Mesendoderm (in vitro differentiated cells): ENCODE results near the gene UIMC1.
"Not testable (repeated sequence)": the region's sequence is repeated elsewhere in the genome, so short reads cannot be mapped to it uniquely, and the experiment has no call there.

Source experiments
- DNase-seq: peaks from one replicate; pipeline ENCODE4 v3.0.0; 2013
- H2AK5ac ChIP-seq: 2 replicates; pipeline ENCODE4 v1.6.1; 2013; ENCODE audit warnings: low read length, inconsistent platforms
- H2BK120ac ChIP-seq: 2 replicates; pipeline ENCODE4 v1.6.1; 2013; ENCODE audit warnings: low read depth, mild to moderate bottlenecking, low read length, moderate library complexity, mixed read lengths
- H2BK15ac ChIP-seq: replicated peaks from 2 replicates; pipeline ENCODE4 v1.6.1; 2013; ENCODE audit warnings: low read depth, mild to moderate bottlenecking, moderate library complexity
- H2BK5ac ChIP-seq: 2 replicates; pipeline ENCODE4 v1.6.1; 2013; ENCODE audit warnings: low read length, inconsistent platforms
- H3K18ac ChIP-seq: 2 replicates; pipeline ENCODE4 v1.6.1; 2013; ENCODE audit warnings: mild to moderate bottlenecking, low read length, mixed read lengths
- H3K23ac ChIP-seq: one replicate; pipeline ENCODE4 v1.6.1; 2013; ENCODE audit warnings: low read length
- H3K27ac ChIP-seq: 2 replicates; pipeline ENCODE4 v1.5.1; 2013; ENCODE audit warnings: low read depth, mild to moderate bottlenecking, inconsistent platforms, low read length, moderate library complexity
- H3K27me3 ChIP-seq: 2 replicates; pipeline ENCODE4 v1.6.1; 2013; ENCODE audit warnings: low read length, control low read depth, mild to moderate bottlenecking, inconsistent platforms; ENCODE audit not compliant: insufficient read depth, poor library complexity
- H3K36me3 ChIP-seq: 2 replicates; pipeline ENCODE4 v1.6.1; 2013; ENCODE audit warnings: low read length, inconsistent platforms; ENCODE audit not compliant: control insufficient read depth, insufficient read depth
- H3K4ac ChIP-seq: one replicate; pipeline ENCODE4 v1.6.1; 2013; ENCODE audit warnings: low read depth, mild to moderate bottlenecking, low read length, moderate library complexity
- H3K4me1 ChIP-seq: 2 replicates; pipeline ENCODE4 v1.6.1; 2013; ENCODE audit warnings: low read depth, low read length, inconsistent platforms; ENCODE audit not compliant: control insufficient read depth
- H3K4me2 ChIP-seq: 2 replicates; pipeline ENCODE4 v1.6.1; 2013; ENCODE audit warnings: low read length
- H3K4me3 ChIP-seq: 2 replicates; pipeline ENCODE4 v1.5.1; 2013; ENCODE audit warnings: mild to moderate bottlenecking, low read length
- H3K56ac ChIP-seq: one replicate; pipeline ENCODE4 v1.6.1; 2013; ENCODE audit warnings: low read length
- H3K79me1 ChIP-seq: 2 replicates; pipeline ENCODE4 v1.6.1; 2013; ENCODE audit warnings: low read length, inconsistent platforms
- H3K79me2 ChIP-seq: 2 replicates; pipeline ENCODE4 v1.6.1; 2013; ENCODE audit warnings: mild to moderate bottlenecking, low read length; ENCODE audit not compliant: control insufficient read depth, insufficient read depth
- H3K9ac ChIP-seq: 2 replicates; pipeline ENCODE4 v1.6.1; 2013; ENCODE audit warnings: low read length, inconsistent platforms
- H4K5ac ChIP-seq: one replicate; pipeline ENCODE4 v1.6.1; 2013; ENCODE audit warnings: low read length
- H4K8ac ChIP-seq: one replicate; pipeline ENCODE4 v1.6.1; 2013; ENCODE audit warnings: low read depth, mild to moderate bottlenecking, control low read depth, low read length, moderate library complexity
- WGBS: extraction: QIAGEN DNeasy Blood & Tissue Kit; methylation state at CpG from one replicate; pipeline ENCODE4 v1.1.7; 2013; ENCODE audit warnings: low lambda C conversion rate, missing lambda C conversion rate; ENCODE audit not compliant: insufficient coverage; ENCODE audit errors: extremely low coverage; 5-methylcytosine and 5-hydroxymethylcytosine counted together

UIMC1 gene

DNA sequence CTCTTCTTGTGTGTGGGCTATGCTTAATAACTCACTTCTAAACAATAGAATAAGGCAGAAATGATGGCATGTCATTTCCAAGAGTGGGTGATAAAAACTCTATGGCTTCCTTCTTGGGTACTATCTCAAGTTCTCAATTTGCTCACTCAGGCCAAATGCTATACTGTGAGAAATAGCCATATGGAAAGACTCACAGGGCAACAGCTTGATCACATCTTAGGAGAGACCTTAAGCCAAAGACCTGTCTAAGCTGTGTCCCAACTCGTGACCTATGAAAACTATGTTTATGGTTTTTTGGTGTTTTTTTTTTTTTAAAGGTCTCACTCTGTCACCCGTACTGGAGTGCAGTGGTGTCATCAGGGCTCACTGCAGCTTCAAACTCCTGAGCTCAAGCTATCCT, 2.1 kb upstream of the UIMC1 start:
- no peak overlapping the region for H3K56ac ChIP-seq
- H3K23ac ChIP-seq: no peak overlapping the region
- no peak overlapping the region for H2BK15ac ChIP-seq
- H2AK5ac ChIP-seq: no peak overlapping the region
- H2BK5ac ChIP-seq: no peak overlapping the region
- H4K5ac ChIP-seq: no peak overlapping the region
- peaks cover under 1% of the 10 kb centered on the region for H3K36me3 ChIP-seq
- no peak overlapping the region for H3K27ac ChIP-seq
- H3K79me2 ChIP-seq: peaks cover 16% of the 10 kb centered on the region
- no peak overlapping the region for H3K4me2 ChIP-seq
- H3K79me1 ChIP-seq: peaks cover 3% of the 10 kb centered on the region
- no peak overlapping the region for H4K8ac ChIP-seq
- H3K4me1 ChIP-seq: peaks cover 2% of the 10 kb centered on the region
- H3K27me3 ChIP-seq: no peaks in the 10 kb centered on the region
- H3K4me3 ChIP-seq: no peak overlapping the region
- no peak overlapping the region for H3K9ac ChIP-seq
- DNase-seq: no peak
- WGBS: no CpG with 5 or more reads among the region's 2 CpGs
- no peak overlapping the region for H3K18ac ChIP-seq
- H2BK120ac ChIP-seq: no peak overlapping the region
- no peak overlapping the region for H3K4ac ChIP-seq

DNA sequence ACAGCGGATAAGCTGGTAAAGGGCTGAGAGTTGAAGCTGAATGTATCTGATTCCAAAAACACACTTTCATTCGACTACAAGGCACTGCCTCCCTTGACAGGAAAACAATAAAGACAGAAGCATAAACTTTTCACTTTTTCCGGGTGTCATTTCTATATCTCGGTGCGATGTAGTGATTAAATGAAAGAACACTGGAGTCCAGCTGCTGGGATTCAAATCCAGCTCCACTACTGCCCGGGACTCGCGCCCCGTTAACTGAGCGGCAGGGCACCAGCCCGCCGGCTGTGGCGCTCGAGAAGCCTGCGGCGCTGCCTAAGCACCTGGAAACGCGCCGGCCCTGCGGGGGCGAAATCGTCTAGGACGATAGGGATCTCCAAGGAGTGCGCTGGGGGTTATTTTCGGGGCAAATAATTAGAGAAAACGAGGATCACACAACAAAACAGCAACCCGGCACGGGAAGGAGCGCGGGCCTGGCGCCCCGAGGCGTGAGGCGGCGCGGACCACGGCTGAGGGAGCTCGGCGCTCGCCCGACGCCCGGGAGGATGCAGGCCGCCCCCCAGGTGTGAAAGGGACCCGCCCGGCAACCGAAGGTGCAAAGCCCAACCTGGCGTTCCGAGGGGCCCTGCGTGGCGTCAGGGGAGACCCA, 837 bp downstream of the UIMC1 start:
- H3K4me2 ChIP-seq: peak overlapping the region; percentile 80
- DNase-seq: peak; percentile 79
- no peak overlapping the region for H4K8ac ChIP-seq
- peaks cover 20% of the 10 kb centered on the region for H3K79me2 ChIP-seq
- no peak overlapping the region for H4K5ac ChIP-seq
- peaks cover 1% of the 10 kb centered on the region for H3K36me3 ChIP-seq
- peak overlapping the region; percentile 97 for H3K27ac ChIP-seq
- peak overlapping the region; percentile 89 for H3K9ac ChIP-seq
- H2BK5ac ChIP-seq: peak overlapping the region; percentile 11
- WGBS: no CpG with 5 or more reads among the region's 51 CpGs
- H2BK15ac ChIP-seq: no peak overlapping the region
- H3K4me3 ChIP-seq: peak overlapping the region; percentile 91
- peak overlapping the region; percentile 92 for H3K56ac ChIP-seq
- no peak overlapping the region for H2AK5ac ChIP-seq
- H3K4ac ChIP-seq: peak overlapping the region; percentile 6
- peaks cover 2% of the 10 kb centered on the region for H3K4me1 ChIP-seq
- no peak overlapping the region for H2BK120ac ChIP-seq
- peak overlapping the region; percentile 44 for H3K18ac ChIP-seq
- H3K79me1 ChIP-seq: peaks cover 6% of the 10 kb centered on the region
- no peaks in the 10 kb centered on the region for H3K27me3 ChIP-seq
- peak overlapping the region; percentile 66 for H3K23ac ChIP-seq

DNA sequence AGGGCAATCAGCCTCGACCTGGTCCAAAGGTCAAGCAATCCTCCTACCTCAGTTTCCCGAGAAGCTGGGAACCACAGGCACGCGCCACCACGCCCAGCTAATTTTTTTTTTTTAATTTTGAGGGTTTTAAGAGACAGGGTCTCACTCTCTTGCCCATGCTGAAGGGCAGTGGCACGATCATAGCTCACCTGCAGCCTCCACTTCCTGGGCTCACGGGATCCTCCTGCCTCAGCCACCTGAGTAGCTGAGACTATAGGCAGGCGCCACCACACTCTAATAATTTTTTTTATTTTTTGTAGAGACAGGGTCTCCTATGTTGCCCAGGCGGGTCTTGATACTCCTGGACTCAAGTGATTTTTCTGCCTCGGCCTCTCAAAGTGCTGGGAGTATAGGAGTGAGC, 1.6 kb downstream of the UIMC1 start:
- WGBS: no CpG with 5 or more reads among the region's 10 CpGs
- H3K4me3 ChIP-seq: no peak overlapping the region

DNA sequence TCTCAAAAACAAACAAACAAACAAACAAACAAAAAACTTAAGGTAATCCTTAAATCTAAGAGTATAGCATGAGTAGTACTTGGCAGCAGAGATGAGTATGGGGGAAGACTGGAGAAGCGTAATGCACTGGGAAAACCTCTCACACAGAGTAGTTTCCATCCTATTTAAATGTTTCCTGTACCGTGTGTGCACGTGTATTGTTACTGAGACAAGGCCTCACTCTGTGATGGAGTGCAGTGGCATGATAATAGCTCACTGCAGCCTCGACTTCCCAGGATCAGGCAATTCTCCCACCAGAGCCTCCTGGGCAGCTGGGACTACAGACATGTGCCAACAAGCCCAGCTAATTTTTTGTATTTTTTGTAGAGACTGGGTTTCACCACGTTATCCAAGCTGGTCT, 2.9 kb downstream of the UIMC1 start:
- H3K4me3 ChIP-seq: no peak overlapping the region
- no peaks in the 10 kb centered on the region for H3K27me3 ChIP-seq

More for the DNA sequence above, 1.6 kb downstream of the UIMC1 start:
- H3K4me2 ChIP-seq: no peak overlapping the region
- no peak for DNase-seq
- H3K56ac ChIP-seq: peak overlapping the region; percentile 92
- no peak overlapping the region for H2BK15ac ChIP-seq
- no peak overlapping the region for H2BK120ac ChIP-seq
- H3K79me2 ChIP-seq: peaks cover 23% of the 10 kb centered on the region
- H4K5ac ChIP-seq: no peak overlapping the region
- H4K8ac ChIP-seq: no peak overlapping the region
- H3K18ac ChIP-seq: no peak overlapping the region
- H3K4me1 ChIP-seq: peaks cover 2% of the 10 kb centered on the region
- no peaks in the 10 kb centered on the region for H3K27me3 ChIP-seq
- H2BK5ac ChIP-seq: no peak overlapping the region
- H2AK5ac ChIP-seq: no peak overlapping the region
- no peak overlapping the region for H3K23ac ChIP-seq
- peaks cover 1% of the 10 kb centered on the region for H3K36me3 ChIP-seq
- H3K79me1 ChIP-seq: peaks cover 6% of the 10 kb centered on the region
- H3K9ac ChIP-seq: peak overlapping the region; percentile 89
- no peak overlapping the region for H3K27ac ChIP-seq
- H3K4ac ChIP-seq: no peak overlapping the region

DNA sequence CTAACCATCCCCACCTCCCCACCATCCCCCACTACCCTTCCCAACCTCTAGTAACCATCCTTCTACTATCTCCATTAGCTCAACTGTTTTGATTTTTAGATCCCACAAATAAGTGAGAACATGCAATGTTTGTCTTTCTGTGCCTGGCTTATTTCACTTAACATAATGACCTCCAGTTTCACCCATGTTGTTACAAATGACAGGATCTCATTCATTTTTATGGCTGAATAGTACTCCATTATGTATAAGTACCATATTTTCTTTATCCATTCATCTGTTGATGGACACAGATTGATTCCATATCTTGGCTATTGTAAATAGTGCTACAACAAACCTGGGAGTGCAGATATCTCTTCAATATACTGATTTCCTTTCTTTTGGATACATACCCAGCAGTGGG, 7.1 kb downstream of the UIMC1 start:
- H2BK5ac ChIP-seq, H3K9ac ChIP-seq, H2BK15ac ChIP-seq, H2AK5ac ChIP-seq, H3K36me3 ChIP-seq, DNase-seq, H3K56ac ChIP-seq, H4K5ac ChIP-seq, H3K23ac ChIP-seq, H3K27me3 ChIP-seq, H3K4me1 ChIP-seq, H3K4me2 ChIP-seq, H4K8ac ChIP-seq, H3K18ac ChIP-seq, H2BK120ac ChIP-seq, H3K4ac ChIP-seq, H3K4me3 ChIP-seq, H3K27ac ChIP-seq: not testable (repeated sequence)
- peaks cover 13% of the 10 kb centered on the region for H3K79me1 ChIP-seq
- H3K79me2 ChIP-seq: peaks cover 34% of the 10 kb centered on the region

More for the DNA sequence above, 2.9 kb downstream of the UIMC1 start:
- Histone ChIP-seq H2BK120ac (no peak overlapping the region), H3K18ac (no peak overlapping the region), H3K56ac (no peak overlapping the region), H4K8ac (no peak overlapping the region), H3K4me2 (no peak overlapping the region), H3K36me3 (peaks cover 1% of the 10 kb centered on the region), H2BK15ac (no peak overlapping the region), H2AK5ac (no peak overlapping the region), H3K79me1 (peaks cover 7% of the 10 kb centered on the region), H3K79me2 (peaks cover 27% of the 10 kb centered on the region), H3K23ac (no peak overlapping the region), H2BK5ac (no peak overlapping the region), H3K4ac (no peak overlapping the region), H4K5ac (no peak overlapping the region), H3K9ac (no peak overlapping the region), H3K27ac (no peak overlapping the region), H3K4me1 (peaks cover 2% of the 10 kb centered on the region)
- WGBS: no CpG with 5 or more reads among the region's 5 CpGs
- DNase-seq: no peak

DNA sequence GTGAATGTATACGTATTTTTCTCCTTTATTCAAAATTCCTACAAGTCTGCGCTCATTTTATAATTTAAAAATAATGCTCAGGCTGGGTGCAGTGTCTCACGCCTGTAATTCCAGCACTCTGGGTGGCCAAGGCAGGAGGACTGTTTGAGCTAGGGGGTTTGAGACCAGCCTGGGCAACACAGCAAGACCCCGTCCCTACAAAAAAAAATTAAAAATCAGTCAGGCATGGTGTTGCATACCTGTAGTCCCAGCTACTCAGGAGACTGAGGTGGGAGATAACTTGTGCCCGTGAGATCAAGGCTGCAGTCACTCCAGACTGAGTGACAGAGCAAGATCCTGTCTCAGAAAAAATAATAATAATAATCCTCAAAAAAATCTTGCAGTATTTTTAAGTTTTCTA, 7.8 kb downstream of the UIMC1 start:
- WGBS: no CpG with 5 or more reads among the region's 5 CpGs
- H2AK5ac ChIP-seq: no peak overlapping the region
- H3K27ac ChIP-seq: no peak overlapping the region
- no peak overlapping the region for H2BK15ac ChIP-seq
- no peak overlapping the region for H4K5ac ChIP-seq
- H2BK120ac ChIP-seq: no peak overlapping the region
- peaks cover 1% of the 10 kb centered on the region for H3K36me3 ChIP-seq
- H3K79me2 ChIP-seq: peaks cover 32% of the 10 kb centered on the region
- no peaks in the 10 kb centered on the region for H3K27me3 ChIP-seq
- H3K23ac ChIP-seq: no peak overlapping the region
- no peak overlapping the region for H3K4me3 ChIP-seq
- no peak for DNase-seq
- H3K18ac ChIP-seq: no peak overlapping the region
- no peak overlapping the region for H3K56ac ChIP-seq
- no peak overlapping the region for H2BK5ac ChIP-seq
- no peaks in the 10 kb centered on the region for H3K4me1 ChIP-seq
- no peak overlapping the region for H3K4me2 ChIP-seq
- no peak overlapping the region for H3K9ac ChIP-seq
- no peak overlapping the region for H4K8ac ChIP-seq
- no peak overlapping the region for H3K4ac ChIP-seq
- H3K79me1 ChIP-seq: peaks cover 14% of the 10 kb centered on the region
